ENCODE results near the gene SDC3. TPM values are rescaled to one million over a fixed set of nuclear protein-coding genes. Genes with fewer than 3 reads are reported as not detected.

SDC3 gene
- total RNA-seq, 1 experiment from 2014 or later = 3.7 TPM

GRCh38 chr1:30928789-30929134, 20.2 kb upstream of the SDC3 start:
- ChIA-PET POLR2A (no interaction called here), CTCF (interaction anchor here (1.0 kb wide), 1 partner anchor 74 kb away, joined by 3 read pairs; no protein-coding TSS in a partner anchor)
- H3K4me3 Mint-ChIP-seq (ENCODE audit: unreplicated experiment) = no peak overlapping the region
- BruUV-seq (replicated peaks) = no TSS peak
- Histone ChIP-seq H3K27me3 (replicated peaks; ENCODE audit: control insufficient read depth, insufficient read depth, low read length) (no peaks in the 10 kb centered on the region), H3K4me3 (ENCODE audit: low read depth, low read length) (no peak overlapping the region), H3K4me1 (no peaks in the 10 kb centered on the region), H3K9me3 (no peaks in the 10 kb centered on the region), H3K36me3 (ENCODE audit: control insufficient read depth, insufficient read depth, low read length) (no peaks in the 10 kb centered on the region)
- no peaks in the 10 kb centered on the region for H3K9me3 Mint-ChIP-seq (ENCODE audit: unreplicated experiment)
- H3K27me3 Mint-ChIP-seq (ENCODE audit: insufficient read depth, unreplicated experiment) = no peaks in the 10 kb centered on the region
- H3K4me1 Mint-ChIP-seq (ENCODE audit: low read depth, unreplicated experiment) = no peaks in the 10 kb centered on the region
- intact Hi-C loops (cut with micrococcal nuclease; ENCODE audit: unreplicated experiment) = loop anchor here (5.0 kb wide), 1 partner anchor 126 kb away; no protein-coding TSS in a partner anchor
- no peak overlapping the region for H3K27ac Mint-ChIP-seq (ENCODE audit: unreplicated experiment)
- no peak for DNase-seq
- H3K36me3 Mint-ChIP-seq (ENCODE audit: insufficient read depth, unreplicated experiment) = peaks cover 31% of the 10 kb centered on the region
- no peak for TF ChIP-seq CTCF (IDR thresholded peaks at IDR 0.05; ENCODE audit: insufficient read depth in 1 of 2, low read depth in 1 of 2, low read length in 1 of 2, severe bottlenecking in 1 of 2, unreplicated experiment in 1 of 2)

GRCh38 chr1:30928171-30928570, 19.6 kb upstream of the SDC3 start:
- no peaks in the 10 kb centered on the region for H3K4me1 Mint-ChIP-seq (ENCODE audit: low read depth, unreplicated experiment)
- no peaks in the 10 kb centered on the region for H3K36me3 ChIP-seq (ENCODE audit: control insufficient read depth, insufficient read depth, low read length)
- H3K27me3 Mint-ChIP-seq (ENCODE audit: insufficient read depth, unreplicated experiment) = no peaks in the 10 kb centered on the region
- H3K9me3 Mint-ChIP-seq (ENCODE audit: unreplicated experiment) = no peaks in the 10 kb centered on the region
- no peak for DNase-seq
- peaks cover 25% of the 10 kb centered on the region for H3K36me3 Mint-ChIP-seq (ENCODE audit: insufficient read depth, unreplicated experiment)
- no peak overlapping the region for H3K27ac Mint-ChIP-seq (ENCODE audit: unreplicated experiment)
- BruUV-seq (replicated peaks) = no TSS peak
- H3K9me3 ChIP-seq = no peaks in the 10 kb centered on the region
- ChIA-PET POLR2A (no interaction called here), CTCF (no interaction called here)
- TF ChIP-seq CTCF (IDR thresholded peaks at IDR 0.05; ENCODE audit: insufficient read depth in 1 of 2, low read depth in 1 of 2, low read length in 1 of 2, severe bottlenecking in 1 of 2, unreplicated experiment in 1 of 2) = no peak
- no peak overlapping the region for H3K4me3 ChIP-seq (ENCODE audit: low read depth, low read length)
- intact Hi-C loops (cut with micrococcal nuclease; ENCODE audit: unreplicated experiment) = loop anchor here (5.0 kb wide), 1 partner anchor 126 kb away; no protein-coding TSS in a partner anchor
- no peaks in the 10 kb centered on the region for H3K27me3 ChIP-seq (replicated peaks; ENCODE audit: control insufficient read depth, insufficient read depth, low read length)
- no peaks in the 10 kb centered on the region for H3K4me1 ChIP-seq
- H3K4me3 Mint-ChIP-seq (ENCODE audit: unreplicated experiment) = no peak overlapping the region

- Histone ChIP-seq H3K9me3 (no peaks in the 10 kb centered on the region), H3K4me1 (no peaks in the 10 kb centered on the region), H3K36me3 (ENCODE audit: control insufficient read depth, insufficient read depth, low read length) (no peaks in the 10 kb centered on the region), H3K4me3 (ENCODE audit: low read depth, low read length) (no peak overlapping the region), H3K27me3 (replicated peaks; ENCODE audit: control insufficient read depth, insufficient read depth, low read length) (no peaks in the 10 kb centered on the region)
- CTCF ChIA-PET = no interaction called here
- no peaks in the 10 kb centered on the region for H3K9me3 Mint-ChIP-seq (ENCODE audit: unreplicated experiment)
- POLR2A ChIA-PET = no interaction called here
- H3K4me3 Mint-ChIP-seq (ENCODE audit: unreplicated experiment) = no peak overlapping the region
- BruUV-seq (replicated peaks) = no TSS peak
- intact Hi-C loops (cut with micrococcal nuclease; ENCODE audit: unreplicated experiment) = loop anchor here (5.0 kb wide), 1 partner anchor 125 kb away; no protein-coding TSS in a partner anchor
- H3K36me3 Mint-ChIP-seq (ENCODE audit: insufficient read depth, unreplicated experiment) = peaks cover 18% of the 10 kb centered on the region
- no peaks in the 10 kb centered on the region for H3K4me1 Mint-ChIP-seq (ENCODE audit: low read depth, unreplicated experiment)
- no peaks in the 10 kb centered on the region for H3K27me3 Mint-ChIP-seq (ENCODE audit: insufficient read depth, unreplicated experiment)
- no peak overlapping the region for H3K27ac Mint-ChIP-seq (ENCODE audit: unreplicated experiment)
- no peak for DNase-seq
- TF ChIP-seq CTCF (IDR thresholded peaks at IDR 0.05; ENCODE audit: insufficient read depth in 1 of 2, low read depth in 1 of 2, low read length in 1 of 2, severe bottlenecking in 1 of 2, unreplicated experiment in 1 of 2) = no peak
These were observed 18.9 kb upstream of the SDC3 start for GRCh38 chr1:30927448-30927847.
